ENCODE measurements around the gene NME4.

DNA sequence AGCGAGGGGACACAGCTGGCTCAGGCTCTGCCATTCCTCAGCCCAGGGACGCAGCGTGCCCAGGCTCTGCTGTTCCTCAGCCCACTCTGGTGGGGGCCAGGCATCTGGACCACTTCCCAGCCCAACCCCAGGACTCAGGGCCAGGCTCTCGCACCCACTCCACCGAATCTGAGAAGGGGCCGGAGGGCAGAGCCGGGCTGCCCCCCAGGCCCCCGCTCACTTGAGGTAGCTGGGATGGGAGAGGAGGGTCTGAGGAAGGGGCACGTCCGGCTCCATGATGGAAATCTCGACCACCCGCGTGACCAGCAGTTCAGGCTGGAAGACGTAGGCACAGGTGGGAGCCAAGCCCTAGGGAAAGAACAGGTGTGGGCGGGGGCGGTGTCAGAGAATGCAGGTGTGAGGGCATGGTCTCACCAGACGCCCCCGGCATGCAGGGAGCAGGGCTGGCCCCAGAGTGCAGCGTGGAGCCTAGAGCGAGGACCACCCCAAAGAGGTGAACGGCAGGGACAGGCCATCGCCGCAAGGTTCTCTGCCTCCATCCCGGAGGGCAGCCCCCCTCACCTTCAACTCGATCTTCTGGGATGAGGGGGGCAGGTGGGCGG, 20.1 kb upstream of the NME4 start:
- TF ChIP-seq CTCF (conservative IDR thresholded peaks at IDR 0.05 in 1 of 2, IDR thresholded peaks at IDR 0.05 in 1 of 2; ENCODE audit: low read depth in 1 of 2, low read length in 2 of 2) = no peak
- no peak for TF ChIP-seq EZH2 (IDR thresholded peaks at IDR 0.05; ENCODE audit: low read length, missing control alignments)
